Upper lobe of left lung (tissue), 6 donors: ENCODE measurements around the gene PAWR. TPM values are rescaled to one million over a fixed set of nuclear protein-coding genes. Genes with fewer than 3 reads are reported as not detected.

Experiments used
- ATAC-seq, 2 donors: fragments of 200-7000 bp; cut with Tn5 transposase; one replicate each; pipeline ENCODE4 v1.9.1; 2022; ENCODE audit warnings: mild to moderate bottlenecking in 2 of 2, moderate library complexity in 2 of 2; ENCODE audit not compliant: low FRiP score in 2 of 2
- DNase-seq, 2 donors: peaks; one replicate each; pipeline ENCODE4 v3.0.0-alpha.2; 2019 to 2020
- H3K27ac ChIP-seq, 4 donors: fragments of 200-600 bp; sonication (generic); one replicate each; pipeline ENCODE4 v1.5.1; 2016 to 2019
- H3K27me3 ChIP-seq, 4 donors: fragments of 200-600 bp; sonication (generic); one replicate each; pipeline ENCODE4 v1.5.1; 2017 to 2019
- H3K36me3 ChIP-seq, 4 donors: fragments of 200-600 bp; sonication (generic); one replicate each; pipeline ENCODE4 v1.5.1; 2016 to 2019
- H3K4me1 ChIP-seq, 4 donors: fragments of 200-600 bp; sonication (generic); one replicate each; pipeline ENCODE4 v1.5.1; 2018 to 2019
- H3K4me3 ChIP-seq, 4 donors: fragments of 200-600 bp; sonication (generic); one replicate each; pipeline ENCODE4 v1.5.1; 2017 to 2019; ENCODE audit warnings: mild to moderate bottlenecking in 2 of 4, moderate library complexity in 1 of 4
- H3K9me3 ChIP-seq, 4 donors: fragments of 200-600 bp; sonication (generic); one replicate each; pipeline ENCODE4 v1.5.1; 2018 to 2019
- CTCF ChIP-seq, 6 experiments: fragments of 450-650 bp in 4 of 6; fragments of 200-600 bp in 2 of 6; sonication (generic) in 2 of 6; IDR thresholded peaks; one replicate each; pipeline ENCODE4 v1.5.1; 2016 to 2019; ENCODE audit warnings: antibody characterized with exemption in 6 of 6
- EP300 ChIP-seq, 4 donors: sonication (generic); formaldehyde crosslinking; IDR thresholded peaks; one replicate each; pipeline ENCODE4 v1.5.1; 2017; ENCODE audit warnings: antibody characterized with exemption in 4 of 4, control low read depth in 2 of 4
- POLR2A ChIP-seq, 4 donors: fragments of 450-650 bp; IDR thresholded peaks; one replicate each; pipeline ENCODE4 v1.5.1; 2016 to 2017; ENCODE audit warnings: antibody characterized with exemption in 4 of 4, mild to moderate bottlenecking in 2 of 4
- POLR2AphosphoS5 ChIP-seq, 2 donors: sonication (generic); formaldehyde crosslinking; IDR thresholded peaks; one replicate each; pipeline ENCODE4 v1.5.1; 2017; ENCODE audit warnings: antibody characterized with exemption in 2 of 2
- WGBS, 2 donors: methylation state at CpG; one replicate each; pipeline ENCODE4 v1.1.5; 2017 to 2018; 5-methylcytosine and 5-hydroxymethylcytosine counted together
- total RNA-seq, 6 donors: library from RNA; depleted of rRNA in 4 of 6; stranded (reverse); fragments of >200 nt in 4 of 6; gene quantifications; one replicate each; pipeline versions ENCODE4 v1.1.0 to v1.2.1, GENCODE V29; 2016 to 2021
- donor health status: DM: no; HTN: no; CAD: no; lungs with moderate emphysema.
- donor health status: DM: no; HTN: yes; CAD: no; lungs with severe emphysema.

PAWR gene
- total RNA-seq = 10 to 100 TPM; 45.1 to 88.0 (median 58.3) TPM

- peak in 1 of 2 donors; percentile 40 for TF ChIP-seq POLR2AphosphoS5 (IDR thresholded peaks at IDR 0.05)
- no peak for TF ChIP-seq EP300 (IDR thresholded peaks at IDR 0.05)
- peak in 3 of 4 donors; percentile 13 to 72 (median 30) for TF ChIP-seq POLR2A (IDR thresholded peaks at IDR 0.05)
- peak in 2 of 6 experiments; percentile 37 to 44 for TF ChIP-seq CTCF (IDR thresholded peaks at IDR 0.05)
- Histone ChIP-seq H3K4me3 (peak within 1 kb of the TSS; percentile 64 to 95 (median 86)), H3K27me3 (peaks cover 0 to 3% (median 0%) of the 10 kb centered on the region in 4 donors), H3K27ac (peak within 1 kb of the TSS; percentile 89 to 93 (median 92)), H3K4me1 (peaks cover 0 to 31% (median 4%) of the 10 kb centered on the region in 4 donors), H3K9me3 (no peaks in the 10 kb centered on the region), H3K36me3 (no peaks in the 10 kb centered on the region)
- DNase-seq (peak; percentile 80 to 94), ATAC-seq (peak; percentile 77 to 91)
- WGBS, 2 donors = 1% methylated on average over 19 to 77 of the region's 107 CpGs
Measured at GRCh38 chr12:79690638-79691510, at the start of gene PAWR. TSS of gene PAWR (minus strand) at chr12:79690964. CDS start at chr12:79690244, 720 bp downstream.

DNA sequence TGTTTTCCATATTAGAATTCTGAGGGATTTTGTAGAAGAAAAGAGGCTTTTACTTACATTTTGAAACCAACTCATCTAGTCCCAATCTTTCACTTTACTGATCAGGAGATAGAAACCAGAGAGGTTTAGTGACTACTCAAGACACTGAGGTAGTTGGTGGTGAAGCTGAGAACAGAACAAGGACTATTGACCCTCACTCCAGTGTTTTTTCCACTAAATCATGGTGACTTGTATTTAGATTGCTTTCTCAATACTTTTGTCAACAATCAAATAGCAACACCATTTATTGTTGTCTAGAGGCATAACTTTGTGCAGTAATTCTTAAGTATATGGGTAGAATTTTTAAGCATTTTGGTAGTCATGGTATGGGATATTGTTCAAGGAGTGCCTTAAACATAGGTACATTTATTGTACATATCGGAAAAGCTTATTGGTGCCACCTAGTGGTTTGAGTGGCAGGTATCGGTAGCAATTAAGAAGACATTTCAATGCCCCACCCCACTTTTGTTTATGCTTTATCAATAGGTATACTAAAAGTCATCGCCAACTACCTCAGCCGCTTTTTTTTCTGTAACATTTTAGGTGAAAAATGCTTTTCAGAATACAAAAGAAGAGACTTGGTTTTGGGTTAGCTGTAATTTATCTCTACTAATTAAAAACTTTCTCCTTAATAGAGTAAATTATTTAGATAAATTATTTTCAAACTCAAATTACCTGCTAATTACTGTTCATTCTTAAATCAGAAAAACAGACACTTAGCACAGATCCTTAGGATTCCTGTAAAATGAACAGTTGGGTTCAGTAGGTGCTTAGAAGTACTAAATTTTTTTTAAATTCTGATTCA lies 47.3 kb upstream of the PAWR start:
- Histone ChIP-seq H3K27ac (no peak overlapping the region), H3K36me3 (no peaks in the 10 kb centered on the region), H3K9me3 (no peaks in the 10 kb centered on the region), H3K4me3 (no peak overlapping the region), H3K4me1 (peaks cover 0 to 5% (median 2%) of the 10 kb centered on the region in 4 donors), H3K27me3 (no peaks in the 10 kb centered on the region)
- no peak for ATAC-seq
- WGBS, 2 donors = 5 to 16% methylated on average over 4 of the region's 4 CpGs
- DNase-seq = no peak
- TF ChIP-seq CTCF (IDR thresholded peaks at IDR 0.05) (peak in 5 of 6 experiments; percentile 39 to 67 (median 49)), EP300 (IDR thresholded peaks at IDR 0.05) (no peak)

DNA sequence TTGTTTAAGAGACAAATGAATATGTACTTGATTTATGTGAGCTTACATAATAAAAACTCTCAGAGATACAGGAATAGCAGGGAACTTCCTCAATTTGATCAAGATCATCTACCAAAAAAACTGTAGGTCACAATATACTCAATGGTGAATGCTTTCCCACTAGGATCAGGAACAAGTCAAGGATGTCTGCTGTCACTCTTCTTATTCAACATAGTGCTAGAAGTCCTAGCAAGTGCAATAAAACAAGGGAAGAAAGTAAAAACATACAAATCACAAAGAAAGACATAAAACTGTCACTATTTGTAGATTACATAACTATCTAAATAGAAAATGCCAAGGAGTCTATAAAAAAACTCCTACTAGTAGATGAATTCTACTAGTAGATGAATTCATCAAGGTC lies 41.9 kb upstream of the PAWR start:
- TF ChIP-seq POLR2A (IDR thresholded peaks at IDR 0.05) (no peak), CTCF (IDR thresholded peaks at IDR 0.05) (no peak), EP300 (IDR thresholded peaks at IDR 0.05) (no peak), POLR2AphosphoS5 (IDR thresholded peaks at IDR 0.05) (no peak)
- Histone ChIP-seq H3K4me3 (no peak overlapping the region), H3K9me3 (no peaks in the 10 kb centered on the region), H3K27ac (no peak overlapping the region), H3K27me3 (no peaks in the 10 kb centered on the region), H3K4me1 (no peaks in the 10 kb centered on the region), H3K36me3 (no peaks in the 10 kb centered on the region)
- no peak for ATAC-seq
- DNase-seq = no peak

DNA sequence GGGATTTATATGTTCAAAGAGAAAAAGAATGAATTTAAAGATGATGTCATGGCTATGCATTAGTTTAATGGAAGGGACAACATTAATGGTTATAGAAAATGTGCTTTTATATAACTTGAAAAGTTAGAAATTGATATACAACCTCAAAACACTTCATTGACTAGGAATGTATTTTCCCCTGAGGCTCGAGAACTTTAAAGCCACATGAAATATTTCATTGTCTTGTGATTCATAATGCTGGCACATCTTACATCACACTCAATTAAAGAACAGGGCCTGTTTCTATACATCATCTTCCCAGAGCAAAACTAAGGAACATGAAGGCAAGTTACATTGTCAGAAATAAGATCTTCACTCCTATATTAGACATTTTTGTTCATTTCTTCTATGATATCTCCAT lies 35.2 kb upstream of the PAWR start:
- WGBS, 2 donors = 74 to 87% methylated on average over 1 of the region's 1 CpG
- H3K36me3 ChIP-seq = no peaks in the 10 kb centered on the region
- no peak overlapping the region for H3K27ac ChIP-seq
- no peaks in the 10 kb centered on the region for H3K27me3 ChIP-seq
- no peak for TF ChIP-seq POLR2A (IDR thresholded peaks at IDR 0.05)
- no peak for TF ChIP-seq CTCF (IDR thresholded peaks at IDR 0.05)
- TF ChIP-seq EP300 (IDR thresholded peaks at IDR 0.05) = no peak
- no peak for TF ChIP-seq POLR2AphosphoS5 (IDR thresholded peaks at IDR 0.05)
- no peaks in the 10 kb centered on the region for H3K9me3 ChIP-seq
- no peak overlapping the region for H3K4me3 ChIP-seq
- ATAC-seq (no peak), DNase-seq (no peak)
- no peaks in the 10 kb centered on the region for H3K4me1 ChIP-seq
